CD4-positive, alpha-beta T cell treated with Interleukin-10 for 1 hour (primary cell): ENCODE results near the gene ERVFRD-1.
"Not testable (repeated sequence)": the region's sequence is repeated elsewhere in the genome, so short reads cannot be mapped to it uniquely, and the experiment has no call there.

Experiments
- DNase-seq: peaks from one replicate; pipeline ENCODE4 v3.0.0-alpha.2; 2020

Gene ERVFRD-1

DNA sequence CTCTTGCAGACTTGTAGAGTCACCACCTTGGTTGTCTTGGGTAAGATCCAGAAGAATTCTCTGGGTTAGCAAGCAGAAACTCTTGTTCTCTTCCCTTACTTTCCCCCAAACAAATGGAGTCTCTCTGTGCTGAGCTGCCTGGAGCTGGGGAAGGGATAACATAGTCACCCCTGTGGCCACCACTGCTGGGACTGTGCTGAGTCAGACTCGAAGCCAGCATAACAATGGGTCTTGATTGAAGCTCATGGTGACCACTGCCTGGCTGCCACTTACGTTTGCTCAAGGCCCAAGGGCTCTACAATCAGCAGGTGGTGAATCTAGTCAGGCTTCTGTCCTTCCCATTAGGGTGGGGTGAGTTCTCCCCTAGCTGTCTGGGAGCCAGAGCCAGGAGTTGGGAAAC is 15.4 kb upstream of the ERVFRD-1 start:
- DNase-seq, result no peak

DNA sequence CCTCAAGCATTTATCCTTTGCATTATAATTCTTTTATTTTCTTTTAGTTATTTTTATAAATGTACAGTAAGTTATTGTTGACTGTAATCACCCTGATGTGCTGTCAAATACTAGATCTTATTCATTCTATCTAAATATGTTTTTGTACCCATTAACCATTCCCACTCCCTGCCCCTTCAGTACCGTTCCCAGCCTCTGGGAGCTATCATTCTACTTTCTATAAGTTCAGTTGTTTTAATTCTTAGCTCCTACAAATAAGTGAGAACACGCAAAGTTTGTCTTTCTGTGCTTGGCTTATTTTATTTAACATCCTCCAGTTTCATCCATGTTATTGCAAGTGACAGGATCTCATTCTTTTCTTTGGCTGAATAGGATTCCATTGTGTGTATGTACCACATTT is 12.5 kb upstream of the ERVFRD-1 start:
- no peak for DNase-seq

DNA sequence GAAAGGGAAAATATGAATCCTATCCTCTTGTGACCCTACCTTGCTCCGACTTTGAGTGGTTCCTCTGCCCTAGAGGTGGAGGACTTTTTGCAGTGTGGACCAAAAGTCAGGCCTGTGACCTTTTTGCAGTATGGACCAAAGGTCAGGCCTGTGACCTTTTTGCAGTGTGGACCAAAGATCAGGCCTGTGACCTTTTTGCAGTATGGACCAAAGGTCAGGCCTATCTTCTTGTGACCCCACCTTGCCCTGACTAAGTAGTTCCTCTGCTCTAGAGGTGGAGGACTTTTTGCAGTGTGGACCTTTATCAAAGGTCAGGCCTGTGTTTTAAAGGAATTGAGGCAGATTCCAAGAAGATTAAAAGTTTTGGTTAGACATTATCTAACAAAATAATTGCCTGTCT is 10.9 kb upstream of the ERVFRD-1 start:
- no peak for DNase-seq

DNA sequence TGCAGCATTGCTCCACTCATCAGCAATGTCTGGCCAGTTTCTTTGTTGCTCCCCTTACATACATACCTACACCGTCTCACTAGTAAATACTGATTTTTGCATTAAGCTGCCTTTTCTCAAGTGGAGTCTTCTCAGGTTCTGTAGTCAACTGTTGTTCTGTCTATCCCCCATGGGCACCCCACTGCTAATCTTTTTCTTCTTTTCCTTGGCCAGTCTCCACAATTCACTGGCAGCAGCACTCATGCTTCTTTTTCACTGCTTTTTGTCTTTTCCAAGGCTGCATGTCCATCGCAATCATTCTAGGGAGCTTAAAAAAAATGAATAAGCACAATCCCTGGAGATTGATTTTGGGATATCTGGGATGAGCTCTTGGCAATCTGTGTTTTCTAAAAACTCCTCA is 10.3 kb upstream of the ERVFRD-1 start:
- no peak for DNase-seq

DNA sequence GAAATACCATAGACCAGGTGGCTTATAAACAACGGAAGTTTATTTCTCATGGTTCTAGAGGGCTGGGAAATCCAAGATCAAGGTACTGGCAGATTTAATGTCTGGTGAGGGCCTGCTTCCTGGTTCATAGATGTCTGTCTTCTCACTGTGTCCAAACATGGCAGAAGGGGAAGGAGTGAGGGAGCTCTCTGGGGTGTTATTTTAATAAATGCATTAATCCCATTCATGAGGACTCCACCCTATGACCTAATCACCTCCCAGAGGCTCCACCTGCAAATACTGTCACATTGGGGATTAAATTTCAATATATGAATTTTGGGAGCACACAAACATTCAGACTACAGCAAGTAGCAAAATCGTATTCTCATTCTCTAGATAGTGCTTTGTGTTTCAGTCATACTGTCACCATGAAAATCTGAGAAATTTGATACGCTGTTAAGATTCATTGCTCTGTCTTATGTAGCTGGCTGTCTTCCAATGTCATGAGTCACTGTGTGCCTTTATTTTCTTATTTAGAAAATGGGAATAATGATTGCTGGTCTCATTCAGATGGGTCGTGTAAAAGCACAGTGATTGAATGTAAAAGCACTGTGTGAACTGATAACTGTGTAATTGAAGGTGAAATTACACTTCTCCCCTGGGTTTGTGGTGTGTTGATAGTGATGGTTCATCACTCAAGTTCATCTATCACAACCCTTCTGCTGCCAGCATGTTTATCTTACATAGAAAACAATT is 8.9 kb upstream of the ERVFRD-1 start:
- no peak for DNase-seq

DNA sequence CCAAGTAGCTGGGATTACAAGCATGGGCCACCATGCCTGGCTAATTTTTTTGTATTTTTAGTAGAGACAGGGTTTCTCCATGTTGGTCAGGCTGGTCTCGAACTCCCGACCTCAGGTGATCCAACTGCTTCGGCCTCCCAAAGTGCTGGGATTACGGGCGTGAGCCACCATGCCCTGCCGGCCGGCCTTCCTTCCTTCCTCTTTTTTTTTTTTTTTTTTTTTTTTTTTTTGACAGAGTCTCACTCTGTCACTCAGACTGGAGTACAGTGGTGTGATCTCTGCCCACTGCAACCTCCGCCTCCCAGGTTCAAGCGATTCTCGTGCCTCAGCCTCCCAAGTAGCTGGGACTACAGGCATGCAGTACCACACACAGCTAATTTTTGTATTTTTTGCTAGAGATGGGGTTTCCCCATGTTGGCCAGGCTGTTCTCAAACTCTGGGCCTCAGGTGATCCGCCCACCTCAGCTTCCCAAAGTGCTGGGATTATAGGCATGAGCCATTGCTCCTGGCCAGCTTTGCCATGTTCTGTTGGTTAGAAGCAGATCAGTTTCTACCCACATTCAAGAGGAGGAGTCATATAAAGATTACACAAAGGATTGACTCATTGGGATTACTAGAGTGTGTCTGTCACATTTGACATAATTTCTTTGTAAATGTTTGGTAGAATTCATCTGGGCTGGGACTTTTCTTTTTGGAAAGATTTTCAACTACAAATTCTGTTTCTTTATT is 4.4 kb upstream of the ERVFRD-1 start:
- DNase-seq, result not testable (repeated sequence)

DNA sequence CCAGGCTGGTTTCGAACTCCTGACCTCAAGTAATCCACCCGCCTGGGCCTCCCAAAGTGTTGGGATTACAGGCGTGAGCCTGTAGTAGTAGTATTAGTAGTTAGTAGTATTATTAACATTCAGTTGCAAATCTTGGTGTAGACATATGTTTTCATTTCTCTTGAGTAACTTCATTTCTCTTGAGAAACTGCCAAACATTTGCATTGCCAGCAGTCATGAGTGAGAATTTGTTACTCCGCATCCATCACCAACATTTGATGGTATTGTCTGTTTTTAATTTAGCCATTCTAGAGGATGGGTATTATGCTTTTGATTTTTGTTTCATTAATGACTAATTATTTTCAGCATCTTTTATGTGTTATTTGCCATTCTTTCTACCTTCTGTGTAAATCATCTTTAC is 1.5 kb upstream of the ERVFRD-1 start:
- DNase-seq, result no peak

DNA sequence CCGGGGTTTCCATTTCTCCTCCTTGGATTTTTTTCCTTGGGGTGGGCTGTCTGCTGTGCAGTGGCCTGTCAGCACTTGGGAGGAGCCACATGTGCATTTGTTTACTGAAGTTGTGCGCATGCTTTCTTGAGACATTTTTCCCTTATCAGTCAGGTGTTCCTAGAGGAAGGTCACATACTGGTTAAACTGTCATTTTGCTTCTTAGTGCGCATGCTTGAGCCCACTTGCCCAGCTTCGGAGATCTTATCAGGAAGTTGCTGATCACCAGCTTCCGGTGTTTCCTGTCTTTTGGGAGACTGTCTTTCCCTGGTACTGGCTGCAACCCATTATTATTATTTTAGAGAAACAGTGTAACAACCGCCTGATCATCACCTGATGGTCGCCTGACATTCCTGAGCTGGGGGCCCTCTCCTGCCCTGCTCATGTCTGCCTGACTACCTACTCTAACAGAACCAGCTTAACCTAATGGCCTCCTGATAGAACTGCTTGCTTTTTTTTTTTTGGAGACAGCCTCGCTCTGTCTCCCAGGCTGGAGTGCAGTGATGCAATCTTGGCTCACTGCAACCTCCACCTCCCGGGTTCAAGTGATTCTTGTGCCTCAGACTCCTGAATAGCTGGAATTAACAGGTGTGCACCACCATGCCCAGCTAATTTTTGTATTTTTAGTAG is 378 bp upstream of the ERVFRD-1 start:
- DNase-seq, result peak; percentile 9

DNA sequence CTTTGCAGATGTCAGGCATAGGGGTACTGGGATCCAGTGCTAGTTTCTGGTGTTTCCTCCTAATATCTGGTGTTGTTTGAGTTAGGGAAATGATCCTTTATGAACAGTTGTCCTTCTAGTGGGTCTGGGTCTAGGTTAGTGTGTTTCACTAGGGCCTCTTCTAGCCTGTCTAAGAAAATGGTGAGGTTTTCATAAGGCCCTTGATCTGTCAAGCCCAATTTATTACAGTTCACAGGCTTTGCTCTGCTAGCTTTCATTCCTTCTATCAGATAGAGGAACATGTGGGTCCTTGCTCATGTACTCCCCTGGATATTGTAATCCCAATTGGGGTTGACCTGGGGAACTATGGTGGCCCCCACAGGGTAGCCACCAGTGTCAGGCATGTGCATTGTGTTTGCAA is 2.8 kb downstream of the ERVFRD-1 start:
- no peak for DNase-seq

DNA sequence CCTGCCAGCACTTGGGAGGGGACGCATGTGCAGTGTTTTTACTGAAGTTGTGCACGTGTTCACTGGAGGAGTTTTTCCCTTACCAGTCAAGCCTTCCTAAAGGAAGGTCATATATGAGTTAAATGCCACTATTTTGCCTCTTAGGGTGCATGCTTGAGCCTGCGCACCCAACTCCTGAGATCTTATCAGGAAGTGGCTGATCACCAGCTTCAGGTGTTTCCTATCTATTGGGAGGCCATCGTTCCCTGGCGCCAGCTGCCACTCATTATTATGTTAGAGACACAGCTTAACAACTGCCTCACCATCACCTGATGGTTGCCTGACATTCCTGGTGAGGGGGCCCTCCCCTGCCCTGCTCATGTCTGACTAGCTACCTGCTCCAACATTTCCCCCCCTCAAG is 8.5 kb downstream of the ERVFRD-1 start:
- no peak for DNase-seq

DNA sequence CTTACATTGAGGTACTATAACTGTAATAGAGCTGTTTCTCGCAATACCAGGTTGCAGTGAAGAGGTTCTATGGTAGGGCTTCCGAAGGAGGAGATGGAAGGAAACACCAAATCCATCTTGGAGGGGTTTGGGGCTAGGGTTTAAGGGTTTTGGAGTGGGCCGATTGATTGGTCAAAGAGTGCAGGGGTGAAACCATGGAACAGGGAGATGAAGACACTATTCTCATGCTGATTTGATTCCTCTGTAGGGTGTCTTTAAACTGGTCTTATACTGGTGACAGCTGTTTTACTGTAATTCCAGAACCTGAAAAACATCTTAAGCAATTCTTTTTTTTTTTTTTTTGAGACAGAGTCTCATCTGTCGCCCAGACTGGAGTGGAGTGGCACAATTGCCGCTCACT is 10.1 kb downstream of the ERVFRD-1 start:
- DNase-seq, result no peak

DNA sequence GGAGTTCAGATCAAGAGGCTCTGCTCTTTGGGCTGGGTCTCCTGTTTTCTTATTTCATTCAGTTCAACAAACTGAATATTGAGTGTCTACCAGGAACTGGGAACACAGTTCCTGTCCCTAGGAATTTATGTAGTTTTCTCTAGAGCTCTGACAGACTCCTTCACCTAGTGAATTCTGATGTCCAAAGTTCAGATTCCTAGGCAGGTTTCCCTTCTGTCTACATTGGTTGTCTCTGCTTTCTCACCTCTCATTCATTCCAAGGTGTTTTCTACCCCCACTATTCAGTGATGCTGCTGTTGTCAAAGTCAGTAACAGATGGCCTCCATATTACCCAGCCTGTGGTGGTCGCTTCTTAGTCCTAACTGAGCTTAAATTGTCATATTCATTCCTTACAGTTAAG is 13.5 kb downstream of the ERVFRD-1 start:
- DNase-seq, result no peak

DNA sequence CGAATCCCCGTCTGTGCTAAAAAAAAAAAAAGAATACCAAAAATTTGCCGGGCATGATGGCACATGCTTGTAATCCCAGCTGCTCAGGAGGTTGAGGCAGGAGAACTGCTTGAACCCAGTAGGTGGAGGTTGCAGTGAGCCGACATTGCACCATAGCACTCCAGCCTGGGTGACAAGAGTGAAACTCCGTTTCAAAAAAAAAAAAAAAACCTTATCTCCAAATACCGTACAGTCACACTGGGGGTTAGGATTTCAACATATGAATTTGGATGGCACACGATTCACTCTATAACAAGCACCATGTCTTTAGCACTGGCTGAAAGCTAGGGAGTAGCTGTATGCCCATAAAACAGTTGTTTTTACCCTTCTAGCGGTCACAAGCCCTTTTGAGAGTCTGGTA is 14.0 kb downstream of the ERVFRD-1 start:
- DNase-seq, result no peak

DNA sequence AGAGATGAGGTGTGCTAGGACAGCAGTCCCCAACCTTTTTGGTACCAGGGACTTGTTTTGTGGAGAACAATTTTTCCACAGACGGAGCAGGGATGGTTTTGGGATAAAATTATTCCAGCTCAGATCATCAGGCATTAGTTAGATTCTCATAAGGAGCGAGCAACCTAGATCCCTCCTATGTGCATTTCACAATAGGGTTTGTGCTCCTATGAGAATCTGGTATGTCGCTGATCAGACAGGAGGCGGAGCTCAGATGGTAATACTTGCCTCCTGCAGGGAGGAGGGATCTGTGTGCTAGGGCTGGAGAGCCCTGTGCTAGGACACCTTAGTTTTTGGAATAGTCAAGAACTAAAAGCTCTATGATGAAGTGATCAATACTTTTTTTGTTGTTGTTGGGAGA is 15.4 kb downstream of the ERVFRD-1 start:
- peak; percentile 31 for DNase-seq

DNA sequence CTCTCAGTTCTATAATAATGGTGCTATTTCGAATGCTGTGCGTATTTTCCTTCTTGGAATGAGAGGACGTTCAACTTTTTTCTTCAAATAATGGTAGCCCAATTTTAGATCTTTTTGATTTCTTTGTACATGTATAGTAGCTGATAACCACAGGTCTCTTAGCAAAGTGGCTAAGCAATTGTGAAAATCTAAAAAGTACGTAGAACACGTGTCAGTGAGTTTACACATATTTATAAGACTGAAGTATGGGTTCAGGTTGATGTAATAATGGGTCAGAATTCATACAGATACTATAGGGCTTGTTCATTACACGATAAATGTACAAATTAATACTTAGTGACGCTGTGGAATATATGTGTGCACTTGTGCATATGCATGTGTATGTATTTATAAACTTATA is 16.6 kb downstream of the ERVFRD-1 start:
- no peak for DNase-seq

DNA sequence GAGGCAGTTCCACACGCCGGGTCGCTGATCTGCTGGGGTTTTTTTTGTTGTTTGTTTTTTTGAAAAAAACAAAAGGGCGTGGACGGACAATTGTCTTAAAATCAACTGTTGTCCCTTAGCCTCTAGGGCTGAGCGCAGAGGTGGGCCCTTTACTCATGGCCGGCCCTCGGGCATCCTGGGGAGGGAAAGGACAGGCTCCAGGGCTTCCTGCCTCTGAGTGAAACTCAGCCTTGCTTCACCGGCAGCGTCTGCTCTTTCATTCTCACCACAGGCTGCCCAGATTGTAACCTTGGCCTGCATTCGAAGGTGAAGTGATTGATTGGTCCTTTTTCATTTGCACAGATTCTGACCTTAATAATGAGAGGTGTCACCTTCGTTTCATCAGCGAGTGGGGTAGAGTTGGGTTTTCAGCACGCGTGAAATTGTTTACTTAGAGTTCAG is 17.1 kb downstream of the ERVFRD-1 start:
- peak; percentile 49 for DNase-seq

DNA sequence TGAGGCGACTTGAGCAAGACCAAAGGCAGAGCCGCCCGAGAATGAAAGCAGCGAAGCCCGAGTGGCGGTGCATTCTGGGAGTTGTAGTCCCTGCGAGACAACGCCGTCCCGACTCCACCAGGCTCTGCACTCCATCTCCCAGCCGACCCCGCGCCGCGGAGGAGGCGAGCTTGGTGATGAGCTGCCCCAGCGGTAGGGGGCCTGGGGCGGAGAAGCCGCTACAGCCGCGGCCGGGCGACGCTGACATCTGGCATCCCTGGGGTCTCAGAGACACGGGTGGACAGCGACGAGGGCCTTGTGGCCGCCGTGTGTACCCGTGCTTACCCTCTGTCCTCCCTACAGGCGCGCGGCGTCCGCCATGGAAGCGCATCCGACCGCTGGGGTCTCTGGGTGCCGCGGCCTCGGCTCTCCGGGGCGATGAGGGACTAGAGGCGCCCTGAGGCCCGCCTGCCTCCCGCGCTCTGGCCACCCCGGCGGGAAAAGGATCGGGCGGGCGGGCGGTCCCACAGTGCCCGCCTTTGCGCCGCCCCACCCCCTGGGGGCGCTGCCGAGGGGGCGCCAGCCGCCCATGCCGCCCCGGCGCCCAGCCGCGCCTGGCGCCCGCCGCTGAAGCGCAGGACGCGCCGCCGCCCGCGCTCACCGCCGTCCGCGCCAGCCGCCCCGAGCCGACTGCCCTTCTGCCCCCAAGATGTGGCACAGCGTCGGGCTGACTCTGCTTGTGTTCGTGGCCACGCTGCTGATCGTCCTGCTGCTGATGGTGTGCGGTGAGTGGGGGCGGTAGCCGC is 17.7 kb downstream of the ERVFRD-1 start, which contains the start of gene SMIM13:
SMIM13 (plus strand) TSS at position 209 of the 785 bp plus-strand sequence; CDS start at position 689, 480 bp downstream.
- DNase-seq, result peak; percentile 95

DNA sequence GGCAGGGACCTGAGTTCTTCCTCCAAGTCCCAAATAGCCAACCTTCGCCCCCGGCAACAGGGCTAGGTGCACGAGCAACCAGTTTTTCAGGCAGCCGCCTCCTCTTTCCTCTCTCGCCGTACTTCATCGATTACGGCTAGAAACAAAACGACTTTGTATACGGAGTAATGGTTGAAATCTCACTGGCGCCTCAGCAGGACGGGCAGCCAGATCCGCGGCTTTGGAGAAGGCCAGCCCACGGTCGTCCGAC is 18.2 kb downstream of the ERVFRD-1 start:
- DNase-seq, result no peak

DNA sequence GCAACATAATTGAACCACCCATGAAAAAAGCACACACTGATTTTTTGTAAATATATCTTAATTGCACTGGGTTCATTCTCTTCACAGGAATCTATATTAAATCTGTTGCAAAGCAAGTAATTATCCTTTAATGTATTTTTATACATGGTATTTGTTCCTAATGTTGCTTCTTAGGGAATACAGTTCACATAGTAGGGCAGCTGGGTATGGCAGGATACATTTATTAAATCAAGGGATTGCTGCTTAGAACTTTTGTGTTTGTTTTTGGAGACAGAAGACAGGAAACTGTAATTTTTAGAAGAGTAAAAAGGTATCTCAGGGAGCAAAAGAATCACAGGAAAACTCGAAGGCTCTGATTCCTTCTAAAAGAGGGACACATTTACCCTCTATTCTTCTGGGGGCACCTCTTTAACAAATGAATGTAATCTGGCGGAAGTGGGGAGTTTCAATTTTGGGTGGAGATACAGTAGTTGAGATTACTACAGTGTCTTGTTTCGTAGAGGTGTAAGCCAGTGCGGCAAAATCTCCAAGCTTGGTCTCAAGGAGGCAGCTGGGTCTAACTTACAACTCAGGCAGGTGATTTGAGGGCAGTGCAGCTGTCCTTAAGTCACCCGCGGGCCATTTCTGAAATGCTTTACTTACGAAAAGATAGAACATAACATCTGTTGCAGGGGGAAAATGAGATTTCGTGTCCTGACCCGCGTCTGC is 18.7 kb downstream of the ERVFRD-1 start:
- peak; percentile 51 for DNase-seq

DNA sequence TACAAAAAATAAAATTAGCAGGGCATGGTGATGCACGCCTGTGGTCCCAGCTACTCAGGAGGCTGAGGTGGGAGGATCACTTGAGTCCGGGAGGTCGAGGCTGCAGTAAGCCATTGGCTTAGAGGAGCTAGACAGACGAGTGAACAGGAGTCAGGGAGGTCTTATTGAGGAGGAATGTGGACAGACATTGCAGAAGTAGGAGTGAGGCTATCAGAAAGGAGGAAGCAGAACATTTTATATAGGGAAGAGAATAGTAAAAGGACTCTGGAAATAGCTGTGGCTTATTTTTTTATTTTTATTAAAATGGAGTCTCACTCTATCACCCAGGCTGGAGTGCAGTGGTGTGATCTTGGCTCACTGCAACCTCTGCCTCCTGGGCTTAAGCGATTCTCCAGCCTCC is 20.4 kb downstream of the ERVFRD-1 start:
- not testable (repeated sequence) for DNase-seq

DNA sequence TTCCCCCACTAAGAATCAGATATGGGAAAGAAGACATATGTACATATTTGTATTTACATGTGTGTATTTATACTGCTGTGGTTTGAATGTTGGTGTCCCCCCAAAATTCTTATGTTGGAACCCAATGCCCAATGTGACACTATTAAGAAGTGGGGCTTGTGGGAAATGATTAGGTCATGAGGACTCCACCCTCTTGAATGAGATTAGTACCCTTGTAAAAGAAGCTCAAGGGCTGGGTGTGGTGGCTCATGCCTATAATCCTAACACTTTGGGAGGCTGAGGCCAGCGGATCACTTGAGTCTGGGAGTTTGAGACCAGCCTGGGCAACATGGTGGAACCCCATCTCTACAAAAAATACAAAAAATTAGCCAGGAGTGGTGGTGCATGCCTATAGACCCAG is 21.8 kb downstream of the ERVFRD-1 start:
- no peak for DNase-seq

DNA sequence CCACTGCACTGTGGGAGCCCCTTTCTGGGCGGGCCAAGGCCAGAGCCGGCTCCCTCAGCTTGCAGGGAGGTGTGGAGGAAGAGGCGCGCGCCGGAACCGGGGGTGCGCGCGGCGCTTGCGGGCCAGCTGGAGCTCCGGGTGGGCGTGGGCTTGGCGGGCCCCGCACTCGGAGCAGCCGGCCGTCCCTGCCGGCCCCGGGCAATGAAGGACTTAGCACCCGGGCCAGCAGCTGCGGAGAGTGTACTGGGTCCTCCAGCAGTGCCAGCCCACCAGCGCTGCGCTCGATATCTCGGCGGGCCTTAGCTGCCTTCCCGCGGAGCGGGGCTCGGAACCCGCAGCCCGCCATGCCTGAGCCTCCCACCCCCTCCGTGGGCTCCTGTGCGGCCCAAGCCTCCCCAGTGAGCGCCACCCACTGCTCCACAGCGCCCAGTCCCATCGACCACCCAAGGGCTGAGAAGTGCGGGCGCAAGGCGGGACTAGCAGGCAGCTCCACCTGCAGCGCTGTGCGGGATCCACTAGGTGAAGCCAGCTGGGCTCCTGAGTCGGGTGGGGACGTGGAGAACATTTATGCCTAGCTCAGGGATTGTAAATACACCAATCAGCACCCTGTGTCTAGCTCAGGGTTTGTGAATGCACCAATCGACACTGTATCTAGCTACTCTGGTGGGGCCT is 24.2 kb downstream of the ERVFRD-1 start:
- not testable (repeated sequence) for DNase-seq
